OCI-LY3 (cell line): ENCODE results near the gene NDUFB8.

Source experiments
- H2AFZ ChIP-seq: fragments of 200-600, 300-600 bp; shearing (Covaris generic); 2 replicates; pipeline ENCODE4 v1.6.0; 2014; ENCODE audit warnings: antibody characterized with exemption, low read depth, low read length
- H3K27ac ChIP-seq: fragments of 200-600, 300-600 bp; sonication (generic); 2 replicates; pipeline ENCODE4 v1.5.1; 2014; ENCODE audit warnings: mild to moderate bottlenecking, low read length, moderate library complexity, mixed read lengths
- H3K27me3 ChIP-seq: fragments of 200-600, 300-600 bp; sonication (generic); 2 replicates; pipeline ENCODE4 v1.6.1; 2014; ENCODE audit warnings: low read depth, low read length, mixed read lengths
- H3K36me3 ChIP-seq: fragments of 200-600, 300-600 bp; sonication (generic); replicated peaks from 2 replicates; pipeline ENCODE3; 2014; ENCODE audit warnings: low read depth, low read length, mixed read lengths
- H3K4me1 ChIP-seq: fragments of 300-600, 200-600 bp; sonication (generic); 2 replicates; pipeline ENCODE4 v1.6.1; 2014; ENCODE audit warnings: low read length, mixed read lengths
- H3K4me2 ChIP-seq: fragments of 200-600, 300-600 bp; sonication (generic); 2 replicates; pipeline ENCODE4 v1.6.1; 2014; ENCODE audit warnings: low read length, mixed read lengths
- H3K4me3 ChIP-seq: fragments of 300-600, 200-600 bp; sonication (generic); 2 replicates; pipeline ENCODE4 v1.5.1; 2014; ENCODE audit warnings: antibody characterized with exemption, mild to moderate bottlenecking, low read length, moderate library complexity
- H3K79me2 ChIP-seq: fragments of 300-600, 200-600 bp; shearing (Covaris generic); 2 replicates; pipeline ENCODE4 v1.6.1; 2014; ENCODE audit warnings: mild to moderate bottlenecking, low read length, mixed read lengths
- H3K9ac ChIP-seq: fragments of 300-600, 200-600 bp; shearing (Covaris generic); 2 replicates; pipeline ENCODE4 v1.6.0; 2014; ENCODE audit warnings: mild to moderate bottlenecking, low read length, moderate library complexity
- H3K9me3 ChIP-seq: fragments of 200-600, 300-600 bp; shearing (Covaris generic); 2 replicates; pipeline ENCODE4 v1.6.1; 2014; ENCODE audit warnings: low read length, mixed read lengths; ENCODE audit not compliant: insufficient read depth
- H4K20me1 ChIP-seq: fragments of 200-600, 300-600 bp; sonication (generic); 2 replicates; pipeline ENCODE4 v1.6.1; 2016; ENCODE audit warnings: low read length, mixed read lengths; ENCODE audit not compliant: insufficient read depth
- CTCF ChIP-seq: fragments of 200-600, 300-600 bp; sonication (generic); IDR thresholded peaks from 2 replicates; pipeline ENCODE4 v1.5.1; 2014; ENCODE audit warnings: antibody characterized with exemption, low read length, low read depth
- EZH2phosphoT487 ChIP-seq: fragments of 200-600 bp; shearing (Covaris generic); IDR thresholded peaks from 2 replicates; pipeline ENCODE4 v1.6.1; 2018; ENCODE audit warnings: antibody characterized with exemption, mixed run types, low read depth

Gene NDUFB8

GRCh38 chr10:100534726-100535125 lies 5.1 kb upstream of the NDUFB8 start:
- peaks cover 34% of the 10 kb centered on the region for H3K79me2 ChIP-seq
- H4K20me1 ChIP-seq, result peaks cover 6% of the 10 kb centered on the region; the same call in 1 of the 2 replicates
- peaks cover 6% of the 10 kb centered on the region for H3K36me3 ChIP-seq
- H3K4me1 ChIP-seq, result peaks cover 18% of the 10 kb centered on the region
- peak overlapping the region; percentile 91 for H2AFZ ChIP-seq
- no peak overlapping the region for H3K9ac ChIP-seq
- H3K4me2 ChIP-seq, result no peak overlapping the region
- H3K4me3 ChIP-seq, result no peak overlapping the region
- no peaks in the 10 kb centered on the region for H3K9me3 ChIP-seq
- H3K27ac ChIP-seq, result no peak overlapping the region
- H3K27me3 ChIP-seq, result no peaks in the 10 kb centered on the region
- TF ChIP-seq EZH2phosphoT487 (no peak), CTCF (no peak)

- Histone ChIP-seq H3K4me3 (no peak overlapping the region), H3K4me2 (no peak overlapping the region), H3K4me1 (peaks cover 23% of the 10 kb centered on the region), H3K9ac (no peak overlapping the region), H3K27ac (no peak overlapping the region), H3K79me2 (peaks cover 38% of the 10 kb centered on the region), H3K36me3 (peaks cover 2% of the 10 kb centered on the region), H3K9me3 (no peaks in the 10 kb centered on the region), H2AFZ (no peak overlapping the region), H3K27me3 (no peaks in the 10 kb centered on the region), H4K20me1 (peaks cover 6% of the 10 kb centered on the region; the same call in 1 of the 2 replicates)
- TF ChIP-seq CTCF, result no peak
- TF ChIP-seq EZH2phosphoT487, result no peak
These were observed 2.1 kb upstream of the NDUFB8 start for GRCh38 chr10:100531761-100532160.

- no peak for TF ChIP-seq CTCF
- no peak for TF ChIP-seq EZH2phosphoT487
- H2AFZ ChIP-seq, result peak overlapping the region; percentile 91; the same call in 1 of the 2 replicates
- H3K9me3 ChIP-seq, result no peaks in the 10 kb centered on the region
- H3K36me3 ChIP-seq, result peaks cover 12% of the 10 kb centered on the region
- H3K4me3 ChIP-seq, result peak overlapping the region; percentile 96
- peaks cover 14% of the 10 kb centered on the region for H3K4me1 ChIP-seq
- no peaks in the 10 kb centered on the region for H4K20me1 ChIP-seq
- peak overlapping the region; percentile 97 for H3K4me2 ChIP-seq
- peak overlapping the region; percentile 45 for H3K27ac ChIP-seq
- H3K27me3 ChIP-seq, result no peaks in the 10 kb centered on the region
- H3K9ac ChIP-seq, result peak overlapping the region; percentile 88
- H3K79me2 ChIP-seq, result peaks cover 28% of the 10 kb centered on the region
These were observed 673 bp downstream of the NDUFB8 start for GRCh38 chr10:100528921-100529474.

- Histone ChIP-seq H3K4me3 (peak overlapping the region; percentile 96), H3K27ac (peak overlapping the region; percentile 45), H3K9me3 (no peaks in the 10 kb centered on the region), H2AFZ (no peak overlapping the region), H3K4me1 (peaks cover 14% of the 10 kb centered on the region), H4K20me1 (no peaks in the 10 kb centered on the region), H3K79me2 (peaks cover 28% of the 10 kb centered on the region), H3K4me2 (peak overlapping the region; percentile 97), H3K27me3 (no peaks in the 10 kb centered on the region), H3K36me3 (peaks cover 12% of the 10 kb centered on the region), H3K9ac (peak overlapping the region; percentile 88)
- no peak for TF ChIP-seq EZH2phosphoT487
- TF ChIP-seq CTCF, result no peak
These were observed 1.4 kb downstream of the NDUFB8 start for GRCh38 chr10:100528123-100528886.
